Muscle of arm (tissue), 12 donors: ENCODE results near the gene ANKRD65. TPM values are rescaled to one million over a fixed set of nuclear protein-coding genes. Genes with fewer than 3 reads are reported as not detected.
"Not testable (repeated sequence)": the region's sequence is repeated elsewhere in the genome, so short reads cannot be mapped to it uniquely, and the experiment has no call there.

ENCODE experiments used
- DNase-seq: peaks from one replicate; pipeline ENCODE4 v3.0.0-alpha.2; 2013
- polyA plus RNA-seq, 12 donors: library from polyadenylated mRNA; unstranded; fragments of 120-200 nt; gene quantifications; one replicate each; pipeline ENCODE4 v1.2.1, GENCODE V29; 2013; ENCODE audit not compliant: insufficient read length in 12 of 12

Gene ANKRD65
- polyA plus RNA-seq, 12 donors = 9.0 to 27.8 (median 13.8) TPM; not detected in 1

GRCh38 chr1:1398677-1399186, 22.3 kb downstream of the ANKRD65 start:
- no peak for DNase-seq

DNA sequence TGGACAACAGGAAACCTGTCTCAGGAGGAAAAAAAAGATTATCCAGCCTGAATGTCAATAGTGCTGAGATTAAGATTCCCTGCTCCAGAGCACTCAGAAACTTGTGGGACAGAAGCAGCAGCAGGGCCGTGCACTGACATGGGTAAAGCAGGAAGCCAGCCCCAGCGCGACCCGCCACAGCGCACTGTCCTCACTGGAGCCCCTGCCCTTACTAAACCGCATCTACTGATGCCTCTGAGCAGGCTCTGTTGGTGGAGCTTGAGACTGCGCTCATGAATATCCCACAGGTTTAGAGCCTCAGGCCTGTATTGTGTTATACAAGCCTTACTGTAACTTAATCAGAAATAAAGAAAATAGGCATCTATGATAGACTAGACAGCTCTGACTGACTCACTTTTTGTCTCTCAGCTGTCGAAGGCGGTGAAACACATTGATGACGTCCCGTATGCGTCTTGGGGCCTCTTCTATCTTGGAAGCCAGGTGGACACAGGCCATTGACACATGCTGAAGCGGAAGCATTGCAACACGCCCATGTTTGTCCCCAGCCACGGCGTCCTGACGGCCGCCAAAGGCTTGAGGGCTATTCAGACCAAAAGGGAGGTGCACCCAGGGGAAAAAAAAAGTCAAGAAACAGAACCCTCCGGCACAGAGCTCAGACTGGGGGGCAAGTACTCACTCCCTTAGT, 23.1 kb downstream of the ANKRD65 start:
- DNase-seq = no peak

DNA sequence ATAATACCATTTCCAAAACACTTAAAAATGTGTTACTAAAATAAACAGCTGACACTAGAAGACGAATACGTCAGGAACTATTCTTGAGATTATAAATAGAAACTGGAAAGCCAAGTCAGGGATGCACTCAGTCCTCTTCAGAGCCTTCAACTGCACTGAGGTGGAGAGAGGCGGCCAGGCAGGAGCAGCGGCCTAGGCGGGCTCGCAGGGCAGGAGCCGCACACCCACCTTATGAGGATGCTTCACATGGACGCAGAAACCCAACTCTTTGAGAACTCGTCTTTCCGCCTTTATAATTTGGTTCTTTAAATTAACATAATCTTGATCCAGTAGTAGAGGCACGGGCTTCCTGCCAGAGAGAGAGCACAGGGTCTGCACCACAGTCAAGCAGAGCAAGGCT, 25.9 kb downstream of the ANKRD65 start:
- no peak for DNase-seq

DNA sequence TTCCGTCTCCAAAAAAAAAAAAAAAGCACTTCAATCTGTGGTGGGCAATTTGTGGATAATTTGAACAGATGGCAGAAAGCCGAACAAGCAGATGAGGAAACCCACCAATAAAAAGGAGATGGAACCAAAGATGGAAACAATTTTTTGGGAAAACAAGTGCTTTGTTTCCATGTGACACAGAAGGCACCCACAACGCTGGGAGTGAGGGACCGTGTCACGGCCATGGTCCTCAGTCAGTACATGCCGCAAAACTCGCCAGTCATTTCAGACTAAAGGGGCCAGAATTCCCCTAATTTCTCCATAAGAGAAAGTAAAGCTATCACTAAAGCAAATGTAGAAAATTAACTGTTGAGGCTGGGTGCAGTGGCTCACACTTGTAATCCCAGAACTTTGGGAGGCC, 27.0 kb downstream of the ANKRD65 start:
- no peak for DNase-seq

GRCh38 chr1:1393428-1393827, 27.6 kb downstream of the ANKRD65 start:
- no peak for DNase-seq

DNA sequence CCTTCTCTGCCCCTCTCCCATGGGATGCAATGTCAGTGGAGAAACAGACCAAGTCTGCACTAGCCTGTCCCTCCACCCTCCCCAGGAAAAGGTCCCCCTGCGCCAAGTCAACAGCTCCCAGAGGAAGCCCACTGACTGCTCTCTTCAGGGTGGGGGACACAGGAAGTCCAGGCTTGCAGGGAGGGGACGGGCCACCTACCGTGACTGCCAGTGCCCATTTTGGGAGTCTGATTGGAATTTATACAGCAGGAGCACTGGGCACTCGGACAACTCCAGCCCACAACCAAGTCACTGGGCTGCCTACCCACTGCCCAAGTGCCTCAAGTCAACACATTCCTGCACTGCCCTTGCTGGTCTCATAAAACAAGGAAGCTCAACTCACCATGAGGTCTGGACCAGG, 28.1 kb downstream of the ANKRD65 start:
- DNase-seq = no peak

- DNase-seq = no peak
These were observed 29.9 kb downstream of the ANKRD65 start for GRCh38 chr1:1391225-1391624.

GRCh38 chr1:1390675-1391074, 30.4 kb downstream of the ANKRD65 start:
- no peak for DNase-seq

- no peak for DNase-seq
These were observed 33.0 kb downstream of the ANKRD65 start for GRCh38 chr1:1388078-1388472.

DNA sequence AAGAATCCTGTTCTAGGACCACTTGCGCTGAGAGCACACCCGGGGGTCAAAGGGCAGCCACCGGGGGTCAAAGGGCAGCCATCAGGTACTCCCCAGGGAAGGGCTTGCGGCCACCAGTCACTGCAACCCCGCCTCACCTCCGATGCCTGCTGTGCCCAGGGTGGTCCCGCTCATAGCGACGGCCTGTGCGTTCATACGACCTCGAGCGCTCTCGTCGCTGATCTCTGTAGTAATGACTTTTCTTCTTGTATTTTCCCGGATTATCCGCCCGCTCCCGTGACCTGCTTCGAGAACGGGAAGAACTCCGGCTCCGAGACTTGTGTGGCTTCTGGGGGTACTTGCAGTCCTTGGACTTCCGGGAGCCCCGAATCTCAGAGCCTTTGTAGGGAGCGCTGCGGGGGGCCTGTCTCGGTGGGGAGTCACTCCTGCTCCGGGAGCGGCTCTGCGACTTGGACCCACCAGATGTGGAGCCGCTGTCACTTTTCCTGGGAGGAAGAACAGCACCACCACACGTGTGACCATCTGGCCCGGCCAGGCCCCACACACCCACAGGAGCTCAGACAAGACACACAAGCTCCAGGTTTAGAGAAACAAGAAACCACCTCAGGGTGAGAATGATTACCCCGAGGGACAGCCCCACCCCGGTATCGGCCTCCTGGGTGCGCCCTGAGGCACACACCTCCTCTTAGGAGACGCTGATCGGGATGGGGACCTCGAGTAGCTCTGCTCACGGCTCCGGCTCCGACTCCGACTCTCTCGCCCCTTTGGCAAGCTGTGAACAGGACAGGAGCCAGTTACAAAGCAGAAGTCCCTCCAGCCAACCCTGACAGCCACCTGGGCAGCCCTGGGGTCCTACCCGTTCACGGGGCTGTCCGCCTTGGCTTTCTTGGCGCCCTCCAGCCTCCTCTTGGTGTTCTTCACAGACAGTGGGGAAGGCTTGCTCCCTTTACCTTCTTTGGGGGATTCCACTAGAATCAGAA, 33.7 kb downstream of the ANKRD65 start:
- DNase-seq = no peak

- DNase-seq = no peak
These were observed 35.1 kb downstream of the ANKRD65 start for GRCh38 chr1:1385931-1386330.

DNA sequence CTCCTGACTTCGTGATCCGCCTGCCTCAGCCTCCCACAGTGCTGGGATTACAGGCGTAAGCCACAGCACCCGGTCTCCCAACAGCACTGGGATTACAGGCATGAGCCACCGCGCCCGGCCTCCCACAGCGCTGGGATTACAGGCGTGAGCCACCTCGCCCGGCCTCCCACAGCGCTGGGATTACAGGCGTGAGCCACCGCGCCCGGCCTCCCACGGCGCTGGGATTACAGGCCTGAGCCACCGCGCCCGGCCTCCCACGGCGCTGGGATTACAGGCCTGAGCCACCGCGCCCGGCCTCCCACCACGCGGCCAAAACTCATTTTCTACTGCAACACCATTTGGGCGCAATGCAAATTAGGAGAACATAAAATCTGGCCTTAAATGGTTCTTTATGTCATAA, 35.7 kb downstream of the ANKRD65 start:
- not testable (repeated sequence) for DNase-seq

GRCh38 chr1:1381294-1381693, 39.8 kb downstream of the ANKRD65 start:
- no peak for DNase-seq

DNA sequence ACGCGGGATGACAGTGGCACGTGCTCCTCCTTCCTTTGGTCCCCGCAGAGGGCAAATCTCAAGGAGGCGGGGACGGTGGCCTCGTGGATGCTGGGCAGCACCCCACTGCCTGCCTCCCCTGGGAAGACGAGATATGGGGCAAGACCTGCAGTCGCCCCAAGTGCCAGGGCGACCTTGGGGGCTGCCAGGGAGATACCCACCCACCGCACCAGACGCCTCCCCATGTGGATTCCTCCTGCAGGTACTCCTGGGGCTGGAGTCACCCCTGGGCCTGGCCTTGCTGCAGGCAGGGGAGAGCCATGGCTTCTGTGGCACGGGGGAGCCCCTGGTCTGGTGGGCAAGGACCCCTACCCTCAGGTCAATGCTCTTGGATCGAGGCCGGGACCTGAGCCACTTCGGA, 40.2 kb downstream of the ANKRD65 start:
- no peak for DNase-seq

GRCh38 chr1:1377540-1378205, 43.4 kb downstream of the ANKRD65 start:
- DNase-seq = no peak

GRCh38 chr1:1376551-1377226, 44.4 kb downstream of the ANKRD65 start:
- no peak for DNase-seq

DNA sequence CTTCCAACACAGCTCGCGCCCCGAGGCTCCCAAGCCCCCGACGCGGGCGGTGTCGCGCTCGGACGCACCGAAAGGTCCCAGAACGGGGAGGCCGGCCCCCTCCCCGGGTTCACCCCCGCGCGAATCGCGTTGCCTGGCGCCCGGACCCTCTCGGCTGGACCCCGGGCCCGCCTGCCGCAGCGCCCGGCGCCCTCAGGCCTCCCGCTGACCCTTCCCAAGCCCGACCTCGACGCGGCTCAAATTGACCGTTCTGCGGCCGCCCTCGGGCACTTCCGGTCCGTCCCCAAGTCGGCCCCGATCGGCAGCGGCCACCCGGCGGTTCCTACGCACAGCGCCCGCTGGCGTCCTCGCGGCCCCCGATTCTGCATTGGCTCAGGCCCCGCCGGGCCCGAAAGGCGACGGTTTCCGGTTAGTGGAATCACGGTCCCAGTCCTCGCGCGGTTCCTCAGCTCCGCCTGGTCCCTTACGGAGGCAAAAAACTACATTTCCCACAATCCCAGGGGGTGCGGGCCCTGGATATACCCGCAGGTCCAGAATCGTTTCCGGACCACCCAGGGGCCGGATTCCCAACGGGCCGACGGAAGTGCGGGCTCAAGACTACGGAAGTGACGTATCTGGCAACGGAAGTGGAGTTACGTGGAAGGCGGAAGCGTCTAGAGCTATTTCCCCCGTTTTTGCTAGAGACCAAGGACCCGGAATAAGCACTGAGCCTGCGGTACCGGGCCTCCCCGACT, 46.0 kb downstream of the ANKRD65 start, which contains the start of gene AURKAIP1:
Gene AURKAIP1, minus strand, starts transcription at position 279 of the 734 bp plus-strand sequence. CDS start 451 bp downstream, outside the sequence.
- peak; percentile 100 for DNase-seq

- DNase-seq = no peak
These were observed 46.5 kb downstream of the ANKRD65 start for GRCh38 chr1:1374589-1374928.

- DNase-seq = no peak
These were observed 47.1 kb downstream of the ANKRD65 start for GRCh38 chr1:1373815-1374588.
